ENCODE measurements around the gene CC2D1A.

Gene CC2D1A

GRCh38 chr19:13880059-13881043, 25.6 kb upstream of the CC2D1A start:
- DNase-seq = peak; percentile 96

GRCh38 chr19:13881251-13881691, 24.7 kb upstream of the CC2D1A start:
- DNase-seq = peak; percentile 27

DNA sequence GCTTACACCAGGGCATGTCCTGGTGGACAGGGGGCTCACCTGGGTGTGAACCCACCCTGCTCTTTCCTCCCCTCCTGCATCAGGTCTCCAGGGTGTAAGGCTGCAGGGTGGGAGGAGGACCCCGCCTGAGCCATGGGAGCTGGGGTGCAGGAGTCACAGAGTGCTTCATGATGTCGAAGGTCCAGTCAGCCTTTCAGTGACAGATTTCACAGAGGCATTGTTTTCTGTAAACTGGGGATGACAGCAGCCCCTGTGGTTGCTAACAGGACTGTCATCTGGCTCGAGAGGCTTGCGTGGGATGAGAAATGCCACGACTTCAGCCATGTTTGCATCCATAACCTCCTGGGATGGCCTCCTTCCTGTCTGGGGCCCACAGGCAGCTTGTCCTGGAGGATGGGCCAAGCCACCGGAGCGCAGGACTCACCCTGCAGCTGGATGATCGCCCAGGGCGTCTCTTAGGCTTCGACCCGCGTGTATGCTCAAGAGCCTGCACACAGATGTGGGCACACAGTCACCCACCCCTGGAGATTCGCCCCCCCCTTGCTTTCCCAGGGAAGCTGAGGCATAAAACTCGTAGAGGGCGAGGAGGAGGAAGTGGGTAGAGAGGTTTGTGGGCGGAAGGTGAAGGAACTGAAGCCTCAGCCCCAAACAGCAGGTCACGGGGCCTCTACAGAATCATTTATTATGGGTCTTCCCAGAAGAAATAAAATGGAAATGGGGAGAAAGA, 24.1 kb upstream of the CC2D1A start:
- peak; percentile 38 for DNase-seq

GRCh38 chr19:13882419-13882795, 23.6 kb upstream of the CC2D1A start:
- DNase-seq = no peak

DNA sequence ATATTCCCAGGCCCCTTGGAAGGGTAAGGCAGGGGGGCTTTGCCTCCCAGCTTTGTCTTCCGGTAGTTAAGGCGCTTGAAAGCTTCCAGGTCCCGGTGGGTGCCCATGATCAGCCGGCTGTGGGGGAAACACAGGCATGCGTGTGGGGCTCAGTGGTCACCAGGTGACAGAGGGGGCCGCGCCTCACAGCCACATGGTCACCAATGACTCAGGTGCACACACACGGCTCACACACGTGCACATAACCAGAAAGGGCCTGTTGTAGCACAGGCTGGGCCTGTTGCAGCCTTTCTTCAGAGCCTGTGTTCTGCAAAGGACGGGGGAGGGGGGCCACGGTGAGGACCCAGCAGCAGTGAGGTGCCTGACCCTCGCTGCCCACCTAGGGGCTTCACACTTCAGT, 23.2 kb upstream of the CC2D1A start:
- no peak for DNase-seq

- no peak for DNase-seq
Observed at GRCh38 chr19:13883516-13884064, 22.4 kb upstream of the CC2D1A start.

DNA sequence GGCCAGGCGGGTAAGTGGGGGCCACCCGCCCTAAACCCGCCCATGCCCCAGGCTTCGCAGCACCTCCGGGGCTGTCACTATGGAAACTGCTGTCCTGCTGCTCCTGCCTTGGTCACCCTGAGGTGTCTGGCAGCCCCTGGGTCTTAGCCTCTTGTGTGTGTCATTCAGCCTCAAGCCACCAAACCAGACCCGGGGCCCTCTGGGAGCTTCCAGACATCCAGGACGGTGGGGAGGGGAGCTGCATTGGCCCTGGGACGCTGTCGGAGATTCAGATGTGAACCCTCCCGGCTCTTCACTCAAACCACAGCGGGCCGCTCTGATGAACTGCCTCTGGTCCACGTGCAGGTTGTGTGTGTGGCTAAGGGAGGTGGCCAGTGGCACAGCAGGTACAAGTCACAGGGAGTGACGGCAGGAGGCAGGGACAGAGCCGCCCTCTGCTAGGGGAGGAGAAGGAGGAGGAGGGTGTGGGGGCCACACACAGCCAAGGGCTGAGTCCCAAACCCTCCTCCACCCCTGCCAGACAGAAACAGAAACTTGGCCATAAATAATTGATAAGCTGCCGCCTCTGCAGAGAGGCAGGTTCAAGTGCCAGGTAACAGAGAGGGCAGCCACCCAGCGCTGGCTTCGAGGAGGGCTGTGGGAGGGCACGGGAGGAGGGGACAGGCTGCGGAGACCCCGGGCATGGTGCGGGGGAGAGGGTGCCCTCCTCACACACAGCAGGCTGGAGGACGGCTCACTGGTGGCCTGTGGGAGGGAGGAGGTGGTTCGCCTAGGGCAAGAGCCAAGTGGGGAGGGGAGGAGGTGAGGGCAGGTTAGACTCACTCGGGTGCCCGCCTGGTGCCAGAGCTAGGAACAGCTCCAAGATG, 21.0 kb upstream of the CC2D1A start:
- no peak for DNase-seq

- no peak for DNase-seq
Observed at GRCh38 chr19:13885826-13886365, 20.1 kb upstream of the CC2D1A start.

DNA sequence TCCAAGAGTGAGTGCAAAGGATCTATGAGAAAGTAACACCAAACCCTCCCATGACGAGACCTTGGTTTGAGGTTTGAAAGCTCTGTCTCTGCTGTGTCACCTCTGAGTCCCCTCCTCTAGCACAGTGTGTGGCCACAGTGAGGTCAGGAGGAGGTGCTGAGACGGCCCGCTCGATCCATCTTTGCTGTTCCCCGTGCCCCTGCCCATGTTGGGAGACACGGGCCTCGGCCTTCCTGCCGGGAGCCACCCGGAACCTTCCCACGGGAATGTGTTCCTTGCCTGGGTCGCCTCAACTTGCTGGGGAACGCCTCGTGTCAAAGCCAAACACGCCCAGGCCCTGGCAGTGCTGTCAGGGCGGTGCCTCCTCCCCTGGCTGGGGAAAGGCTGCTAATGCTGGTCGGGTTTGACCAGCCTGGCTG, 19.0 kb upstream of the CC2D1A start:
- no peak for DNase-seq

GRCh38 chr19:13887517-13887916, 18.5 kb upstream of the CC2D1A start:
- DNase-seq = no peak

DNA sequence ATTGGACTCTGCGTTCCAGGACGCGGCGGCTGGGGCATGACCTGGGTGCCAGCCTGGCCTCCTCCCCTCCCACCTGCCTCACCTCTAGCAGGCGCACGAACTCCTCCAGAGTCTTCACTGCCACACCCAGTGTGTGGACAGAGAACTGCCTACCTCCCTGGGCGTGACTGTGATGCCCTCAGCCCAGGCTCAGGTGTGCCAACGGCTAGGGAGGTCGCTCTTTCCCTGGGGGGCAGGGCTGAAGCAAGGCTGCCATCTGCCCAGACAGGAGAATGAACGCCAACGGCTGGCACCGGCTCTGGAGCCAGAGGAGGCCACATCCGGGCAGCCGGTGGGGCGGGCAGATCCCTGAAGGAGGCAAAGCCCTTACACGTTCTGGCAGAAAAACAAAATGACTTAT, 17.7 kb upstream of the CC2D1A start:
- DNase-seq = no peak

DNA sequence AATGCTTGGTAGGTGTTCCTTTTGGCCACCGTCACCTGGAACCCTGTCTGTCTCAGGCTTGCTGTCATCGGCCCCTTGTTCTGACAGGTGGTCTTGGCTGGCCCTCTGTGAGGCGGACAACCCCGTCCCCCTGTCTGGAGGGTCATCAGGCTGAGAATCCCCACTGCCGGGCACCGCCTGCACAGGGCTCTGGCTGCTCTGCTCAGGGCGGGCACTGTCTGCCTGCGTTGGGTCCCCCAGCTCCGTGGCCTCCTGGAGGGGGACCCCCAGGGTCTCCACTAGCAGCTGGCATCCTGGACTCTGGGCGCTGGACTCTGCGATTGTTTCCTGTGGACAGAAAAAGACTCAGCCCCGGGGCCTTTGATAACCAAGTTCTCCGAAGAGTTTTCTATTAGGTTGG, 15.9 kb upstream of the CC2D1A start:
- DNase-seq = no peak

GRCh38 chr19:13892870-13893269, 13.1 kb upstream of the CC2D1A start:
- DNase-seq = no peak

GRCh38 chr19:13894552-13894951, 11.4 kb upstream of the CC2D1A start:
- no peak for DNase-seq

DNA sequence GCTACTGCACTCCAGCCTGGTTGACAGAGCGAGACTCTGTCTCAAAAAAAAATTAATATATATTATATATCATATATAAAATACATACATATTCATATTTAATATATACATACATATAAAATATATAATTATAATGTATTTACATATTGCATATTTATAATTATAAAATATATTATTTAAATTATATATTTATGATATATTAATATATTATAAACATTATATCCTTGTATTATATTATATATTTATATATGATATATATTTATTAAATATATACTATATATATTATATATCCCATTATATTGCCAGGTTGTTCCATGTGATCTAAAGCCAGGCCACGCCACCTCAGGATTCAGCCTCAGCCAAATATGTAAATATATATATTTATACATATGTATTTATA, 9.8 kb upstream of the CC2D1A start:
- no peak for DNase-seq

GRCh38 chr19:13899393-13899792, 6.6 kb upstream of the CC2D1A start:
- DNase-seq = no peak

GRCh38 chr19:13899912-13900584, 6.0 kb upstream of the CC2D1A start:
- no peak for DNase-seq

- DNase-seq = peak; percentile 14
Observed at GRCh38 chr19:13902993-13903555, 2.9 kb upstream of the CC2D1A start.

DNA sequence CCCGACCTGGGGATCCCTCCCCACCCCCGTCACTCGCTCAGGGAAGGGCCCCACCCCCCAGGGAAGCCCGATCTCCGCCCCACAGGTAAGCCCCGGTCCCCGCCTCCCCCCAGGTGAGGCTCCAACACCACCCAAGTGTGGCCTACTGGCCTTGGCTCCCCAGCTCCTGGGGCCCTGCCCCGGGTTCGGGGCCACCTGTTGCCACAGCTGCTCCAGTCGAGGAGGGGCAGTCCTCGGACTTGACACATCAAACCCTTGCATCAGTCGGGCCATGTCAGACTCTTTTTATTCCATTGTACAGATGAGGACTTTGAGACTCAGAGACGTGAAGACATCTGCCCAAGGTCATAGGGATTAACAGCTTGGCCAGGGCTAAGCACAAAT, 512 bp downstream of the CC2D1A start:
- DNase-seq = peak; percentile 14

DNA sequence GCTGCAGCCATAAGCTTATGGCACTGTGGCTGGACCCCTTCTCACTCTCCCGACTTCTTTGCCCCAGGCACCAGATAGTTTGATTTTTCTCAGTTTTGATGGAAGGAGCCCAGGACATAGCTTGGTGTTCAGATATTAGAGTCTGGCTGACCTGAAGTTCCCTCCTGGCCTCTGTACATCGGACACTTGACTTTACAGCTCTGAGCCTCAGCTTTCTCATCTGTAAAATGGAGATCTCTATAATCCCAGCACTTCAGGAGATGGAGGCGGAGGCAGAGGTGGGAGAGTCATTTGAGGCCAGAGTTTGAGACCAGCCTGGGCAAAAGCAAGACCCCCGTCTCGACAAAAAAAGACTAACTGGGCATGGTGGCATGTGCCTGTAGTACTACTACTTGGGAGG, 909 bp downstream of the CC2D1A start:
- no peak for DNase-seq

- DNase-seq = no peak
Observed at GRCh38 chr19:13908674-13909073, 2.7 kb downstream of the CC2D1A start.

GRCh38 chr19:13909430-13909829, 3.4 kb downstream of the CC2D1A start:
- DNase-seq = no peak

All from stimulated activated naive CD4-positive, alpha-beta T cell treated with Interleukin-2 at 50 U/mL for 16 hours (primary cell).